Measurements from ENCODE around the gene PBX3. TPM values are rescaled to one million over a fixed set of nuclear protein-coding genes. Genes with fewer than 3 reads are reported as not detected.

PBX3 gene
- total RNA-seq, 2 experiments from 2014 or later = 40.8 to 54.6 TPM

- TF ChIP-seq, protein P1, sequence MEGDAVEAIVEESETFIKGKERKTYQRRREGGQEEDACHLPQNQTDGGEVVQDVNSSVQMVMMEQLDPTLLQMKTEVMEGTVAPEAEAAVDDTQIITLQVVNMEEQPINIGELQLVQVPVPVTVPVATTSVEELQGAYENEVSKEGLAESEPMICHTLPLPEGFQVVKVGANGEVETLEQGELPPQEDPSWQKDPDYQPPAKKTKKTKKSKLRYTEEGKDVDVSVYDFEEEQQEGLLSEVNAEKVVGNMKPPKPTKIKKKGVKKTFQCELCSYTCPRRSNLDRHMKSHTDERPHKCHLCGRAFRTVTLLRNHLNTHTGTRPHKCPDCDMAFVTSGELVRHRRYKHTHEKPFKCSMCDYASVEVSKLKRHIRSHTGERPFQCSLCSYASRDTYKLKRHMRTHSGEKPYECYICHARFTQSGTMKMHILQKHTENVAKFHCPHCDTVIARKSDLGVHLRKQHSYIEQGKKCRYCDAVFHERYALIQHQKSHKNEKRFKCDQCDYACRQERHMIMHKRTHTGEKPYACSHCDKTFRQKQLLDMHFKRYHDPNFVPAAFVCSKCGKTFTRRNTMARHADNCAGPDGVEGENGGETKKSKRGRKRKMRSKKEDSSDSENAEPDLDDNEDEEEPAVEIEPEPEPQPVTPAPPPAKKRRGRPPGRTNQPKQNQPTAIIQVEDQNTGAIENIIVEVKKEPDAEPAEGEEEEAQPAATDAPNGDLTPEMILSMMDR (conservative IDR thresholded peaks at IDR 0.05; ENCODE audit: low read length) = no peak
- no peak for TF ChIP-seq EZH2phosphoT487 (IDR thresholded peaks at IDR 0.05; ENCODE audit: borderline replicate concordance, low read depth, low read length)
- Histone ChIP-seq H4K20me1 (ENCODE audit: insufficient read depth, low read length) (no peaks in the 10 kb centered on the region), H3K4me3 (ENCODE audit: low read depth, low read length, poor library complexity, severe bottlenecking) (no peak overlapping the region), H3K9me2 (ENCODE audit: insufficient read depth, low read length) (no peaks in the 10 kb centered on the region), H3K4me2 (ENCODE audit: low read length) (no peak overlapping the region), H3K4me1 (ENCODE audit: insufficient read depth, low read length, poor library complexity, severe bottlenecking) (no peaks in the 10 kb centered on the region), H2AFZ (ENCODE audit: low read length) (no peak overlapping the region), H3K27ac (ENCODE audit: low read depth, low read length, poor library complexity, severe bottlenecking) (no peak overlapping the region), H3K36me3 (ENCODE audit: insufficient read depth, low read length) (no peaks in the 10 kb centered on the region), H3K9me3 (ENCODE audit: low read length) (no peaks in the 10 kb centered on the region), H3K79me2 (ENCODE audit: insufficient read depth, low read depth, low read length) (no peaks in the 10 kb centered on the region)
- DNase-seq (ENCODE audit: low spot score) = no peak
- BruUV-seq (replicated peaks) = no TSS peak
- ChIA-PET POLR2A (no interaction called here), CTCF (ENCODE audit: unreplicated experiment) (no interaction called here)
- intact Hi-C loops (cut with micrococcal nuclease; ENCODE audit: unreplicated experiment) = no loop called here
Measured at GRCh38 chr9:125996791-125997190, 249.6 kb downstream of the PBX3 start.

GRCh38 chr9:125997196-125997823 is 250.1 kb downstream of the PBX3 start:
- no peaks in the 10 kb centered on the region for H3K36me3 ChIP-seq (ENCODE audit: insufficient read depth, low read length)
- no peak overlapping the region for H3K27ac ChIP-seq (ENCODE audit: low read depth, low read length, poor library complexity, severe bottlenecking)
- no peaks in the 10 kb centered on the region for H3K9me2 ChIP-seq (ENCODE audit: insufficient read depth, low read length)
- no peaks in the 10 kb centered on the region for H4K20me1 ChIP-seq (ENCODE audit: insufficient read depth, low read length)
- TF ChIP-seq, protein P1 (conservative IDR thresholded peaks at IDR 0.05; ENCODE audit: low read length) = no peak
- no peak for TF ChIP-seq EZH2phosphoT487 (IDR thresholded peaks at IDR 0.05; ENCODE audit: borderline replicate concordance, low read depth, low read length)
- POLR2A ChIA-PET = no interaction called here
- DNase-seq (ENCODE audit: low spot score) = no peak
- H3K9me3 ChIP-seq (ENCODE audit: low read length) = no peaks in the 10 kb centered on the region
- no peak overlapping the region for H3K4me3 ChIP-seq (ENCODE audit: low read depth, low read length, poor library complexity, severe bottlenecking)
- H3K79me2 ChIP-seq (ENCODE audit: insufficient read depth, low read depth, low read length) = no peaks in the 10 kb centered on the region
- intact Hi-C loops (cut with micrococcal nuclease; ENCODE audit: unreplicated experiment) = no loop called here
- no peak overlapping the region for H2AFZ ChIP-seq (ENCODE audit: low read length)
- no peaks in the 10 kb centered on the region for H3K4me1 ChIP-seq (ENCODE audit: insufficient read depth, low read length, poor library complexity, severe bottlenecking)
- CTCF ChIA-PET (ENCODE audit: unreplicated experiment) = interaction anchor here (0.6 kb wide), 1 partner anchor 397 kb away, joined by 3 read pairs; no protein-coding TSS in a partner anchor
- BruUV-seq (replicated peaks) = no TSS peak
- no peak overlapping the region for H3K4me2 ChIP-seq (ENCODE audit: low read length)

- no peaks in the 10 kb centered on the region for H3K36me3 ChIP-seq (ENCODE audit: insufficient read depth, low read length)
- H3K9me3 ChIP-seq (ENCODE audit: low read length) = no peaks in the 10 kb centered on the region
- intact Hi-C loops (cut with micrococcal nuclease; ENCODE audit: unreplicated experiment) = no loop called here
- POLR2A ChIA-PET = no interaction called here
- H3K4me3 ChIP-seq (ENCODE audit: low read depth, low read length, poor library complexity, severe bottlenecking) = no peak overlapping the region
- CTCF ChIA-PET (ENCODE audit: unreplicated experiment) = no interaction called here
- H2AFZ ChIP-seq (ENCODE audit: low read length) = no peak overlapping the region
- H3K27ac ChIP-seq (ENCODE audit: low read depth, low read length, poor library complexity, severe bottlenecking) = no peak overlapping the region
- H3K9me2 ChIP-seq (ENCODE audit: insufficient read depth, low read length) = no peaks in the 10 kb centered on the region
- H3K4me2 ChIP-seq (ENCODE audit: low read length) = no peak overlapping the region
- TF ChIP-seq, protein P1 (conservative IDR thresholded peaks at IDR 0.05; ENCODE audit: low read length) = no peak
- TF ChIP-seq EZH2phosphoT487 (IDR thresholded peaks at IDR 0.05; ENCODE audit: borderline replicate concordance, low read depth, low read length) = no peak
- no TSS peak for BruUV-seq (replicated peaks)
- H3K79me2 ChIP-seq (ENCODE audit: insufficient read depth, low read depth, low read length) = no peaks in the 10 kb centered on the region
- no peaks in the 10 kb centered on the region for H3K4me1 ChIP-seq (ENCODE audit: insufficient read depth, low read length, poor library complexity, severe bottlenecking)
- DNase-seq (ENCODE audit: low spot score) = no peak
- no peaks in the 10 kb centered on the region for H4K20me1 ChIP-seq (ENCODE audit: insufficient read depth, low read length)
Measured at GRCh38 chr9:125998837-125999503, 251.8 kb downstream of the PBX3 start.

Measured in OCI-LY7 (cell line).